Left lung (tissue), 10 donors: ENCODE results near the gene ATP4B. TPM values are rescaled to one million over a fixed set of nuclear protein-coding genes. Genes with fewer than 3 reads are reported as not detected.

Experiments
- ATAC-seq: fragments of 200-7000 bp; cut with Tn5 transposase; one replicate; pipeline ENCODE4 v1.9.1; 2020; ENCODE audit warnings: moderate library complexity
- DNase-seq, 4 donors: peaks; one replicate each; pipeline ENCODE4 v3.0.0-alpha.2; 2013 to 2020
- H3K27ac ChIP-seq, 2 donors: fragments of 200-600 bp; sonication (generic) in 1 of 2; one replicate each; pipeline versions ENCODE4 v1.5.0 to v1.8.0; 2020 to 2021
- H3K27me3 ChIP-seq, 2 donors: fragments of 200-600 bp; sonication (generic) in 1 of 2; one replicate each; pipeline versions ENCODE4 v1.5.0 to v1.8.0; 2020 to 2021
- H3K36me3 ChIP-seq, 2 donors: fragments of 200-600 bp; sonication (generic) in 1 of 2; one replicate each; pipeline versions ENCODE4 v1.5.0 to v1.8.0; 2020 to 2021
- H3K4me1 ChIP-seq, 2 donors: fragments of 200-600 bp; one replicate each; pipeline ENCODE4 v1.8.0; 2021
- H3K4me3 ChIP-seq, 2 donors: fragments of 200-600 bp; sonication (generic) in 1 of 2; one replicate each; pipeline versions ENCODE4 v1.5.0 to v1.8.0; 2020 to 2021; ENCODE audit warnings: mild to moderate bottlenecking in 1 of 2
- H3K9me3 ChIP-seq, 2 donors: fragments of 200-600 bp; sonication (generic) in 1 of 2; one replicate each; pipeline versions ENCODE4 v1.5.0 to v1.8.0; 2020 to 2021
- intact Hi-C, 2 donors: fragments of 100-400 bp; cut with DNase I; formaldehyde crosslinking; loops; one replicate each; pipeline versions ENCODE4 v1.11.2 to v1.14.2; 2022
- polyA plus RNA-seq, 6 donors: library from polyadenylated mRNA; unstranded; fragments of 120-200 nt; gene quantifications; one replicate each; pipeline ENCODE4 v1.2.1, GENCODE V29; 2013; ENCODE audit not compliant: insufficient read length in 6 of 6
- total RNA-seq, 2 donors: library from RNA; stranded (reverse); fragmentation: NEBNext Ultra II Directional; extraction: Animal tissue kit (Norgen Biotek cat#: 25700); gene quantifications; one replicate each; pipeline ENCODE4 v1.2.1, GENCODE V29; 2021
- TF ChIP-seq, protein P1 (sequence below), 2 donors: fragments of 200-600 bp; sonication (generic) in 1 of 2; IDR thresholded peaks; one replicate each; pipeline versions ENCODE4 v1.5.0 to v1.8.0; 2021; ENCODE audit warnings: antibody characterized with exemption in 2 of 2
- donor health status: DM: no; HTN: yes; CAD: no.
- donor health status: DM: no; HTN: no; CAD: no.

Gene ATP4B
- total and polyA plus RNA-seq, 8 donors, result 0.28 to 0.58 (median 0.41) TPM; not detected in 5

DNA sequence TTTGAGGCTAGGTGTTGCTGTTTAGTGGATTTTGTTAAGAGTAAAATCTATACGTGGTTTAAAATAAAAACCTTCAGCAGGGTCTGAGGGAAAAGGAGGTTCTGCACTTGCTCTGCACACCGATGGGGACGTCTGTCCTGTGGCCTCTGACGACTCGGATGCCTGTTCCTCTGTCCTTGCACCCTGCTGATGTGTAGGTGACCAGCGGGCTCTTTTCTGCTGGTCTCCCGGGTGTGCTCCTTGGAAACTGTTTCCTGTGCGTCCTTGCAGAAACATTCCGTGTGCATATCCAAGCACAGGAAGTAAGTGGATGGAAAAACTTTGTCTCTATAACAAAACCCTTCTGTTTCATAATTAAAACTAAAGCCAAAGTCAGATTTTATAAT lies 3.8 kb downstream of the ATP4B start:
- Histone ChIP-seq H3K27ac (no peak overlapping the region), H3K36me3 (no peaks in the 10 kb centered on the region), H3K4me3 (no peak overlapping the region), H3K9me3 (no peaks in the 10 kb centered on the region), H3K27me3 (no peaks in the 10 kb centered on the region), H3K4me1 (no peaks in the 10 kb centered on the region)
- intact Hi-C loops, result no loop called here
- TF ChIP-seq, protein P1, sequence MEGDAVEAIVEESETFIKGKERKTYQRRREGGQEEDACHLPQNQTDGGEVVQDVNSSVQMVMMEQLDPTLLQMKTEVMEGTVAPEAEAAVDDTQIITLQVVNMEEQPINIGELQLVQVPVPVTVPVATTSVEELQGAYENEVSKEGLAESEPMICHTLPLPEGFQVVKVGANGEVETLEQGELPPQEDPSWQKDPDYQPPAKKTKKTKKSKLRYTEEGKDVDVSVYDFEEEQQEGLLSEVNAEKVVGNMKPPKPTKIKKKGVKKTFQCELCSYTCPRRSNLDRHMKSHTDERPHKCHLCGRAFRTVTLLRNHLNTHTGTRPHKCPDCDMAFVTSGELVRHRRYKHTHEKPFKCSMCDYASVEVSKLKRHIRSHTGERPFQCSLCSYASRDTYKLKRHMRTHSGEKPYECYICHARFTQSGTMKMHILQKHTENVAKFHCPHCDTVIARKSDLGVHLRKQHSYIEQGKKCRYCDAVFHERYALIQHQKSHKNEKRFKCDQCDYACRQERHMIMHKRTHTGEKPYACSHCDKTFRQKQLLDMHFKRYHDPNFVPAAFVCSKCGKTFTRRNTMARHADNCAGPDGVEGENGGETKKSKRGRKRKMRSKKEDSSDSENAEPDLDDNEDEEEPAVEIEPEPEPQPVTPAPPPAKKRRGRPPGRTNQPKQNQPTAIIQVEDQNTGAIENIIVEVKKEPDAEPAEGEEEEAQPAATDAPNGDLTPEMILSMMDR (IDR thresholded peaks at IDR 0.05), result no peak
- peak in 1 of 4 donors; percentile 9 for DNase-seq
- no peak for ATAC-seq

- TF ChIP-seq, protein P1 (IDR thresholded peaks at IDR 0.05), result no peak
- ATAC-seq, result no peak
- H3K36me3 ChIP-seq, result no peaks in the 10 kb centered on the region
- H3K27me3 ChIP-seq, result no peaks in the 10 kb centered on the region
- peak in 2 of 4 donors; percentile 17 to 59 for DNase-seq
- no peaks in the 10 kb centered on the region for H3K9me3 ChIP-seq
- intact Hi-C loops, result no loop called here
- H3K4me1 ChIP-seq, result no peaks in the 10 kb centered on the region
- H3K27ac ChIP-seq, result no peak overlapping the region
- H3K4me3 ChIP-seq, result no peak overlapping the region
Measured at GRCh38 chr13:113653264-113654174, 4.5 kb downstream of the ATP4B start.

DNA sequence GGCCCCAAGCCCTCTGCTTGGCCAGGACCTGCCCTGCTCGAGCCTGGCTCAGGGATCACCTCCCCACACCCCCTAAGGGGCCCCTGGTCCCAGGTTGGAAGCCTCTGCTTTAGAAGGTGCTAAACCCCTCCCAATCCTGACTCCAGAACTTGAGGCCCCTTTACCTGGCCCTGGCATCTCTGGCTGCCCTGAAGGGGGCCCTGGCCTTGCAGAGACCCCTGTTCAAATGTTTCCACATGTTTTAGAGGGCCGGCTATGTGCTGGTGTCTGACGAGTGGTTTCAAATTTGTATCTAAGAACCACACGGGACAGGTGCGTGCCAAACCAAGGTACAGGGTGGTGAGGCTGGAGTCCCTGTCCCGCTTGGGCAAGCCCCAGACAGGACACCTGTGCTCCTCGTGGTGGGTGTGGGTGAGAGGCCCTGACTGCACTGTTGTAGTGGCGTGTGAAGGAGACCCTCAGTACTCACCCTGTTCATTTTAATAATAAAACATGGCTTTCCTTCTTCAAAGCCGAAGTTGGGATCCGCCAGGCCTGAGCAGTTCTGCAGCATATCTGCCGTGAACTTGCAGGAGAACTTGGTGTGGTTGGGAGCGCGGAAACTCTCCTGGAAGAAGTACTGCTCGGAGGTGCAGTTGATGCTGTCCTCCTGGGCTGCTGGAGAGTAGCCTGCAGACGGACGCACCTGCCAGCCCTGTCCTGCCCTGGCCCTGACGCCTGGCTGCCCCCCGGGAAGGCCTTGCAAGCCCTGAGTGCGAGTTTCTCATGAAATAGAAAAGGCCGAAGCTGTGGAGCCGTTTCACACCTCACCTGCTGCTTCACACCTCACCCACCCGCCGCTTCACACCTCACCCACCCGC lies 5.4 kb downstream of the ATP4B start:
- peak in 2 of 4 donors; percentile 15 to 57 for DNase-seq
- intact Hi-C loops, result no loop called here
- peaks cover 0 to 2% of the 10 kb centered on the region in 2 donors for H3K4me1 ChIP-seq
- no peaks in the 10 kb centered on the region for H3K36me3 ChIP-seq
- H3K4me3 ChIP-seq, result no peak overlapping the region
- H3K27ac ChIP-seq, result no peak overlapping the region
- H3K9me3 ChIP-seq, result no peaks in the 10 kb centered on the region
- H3K27me3 ChIP-seq, result no peaks in the 10 kb centered on the region
- TF ChIP-seq, protein P1 (IDR thresholded peaks at IDR 0.05), result no peak
- no peak for ATAC-seq

- Histone ChIP-seq H3K9me3 (no peaks in the 10 kb centered on the region), H3K4me3 (no peak overlapping the region), H3K4me1 (peaks cover 5 to 11% of the 10 kb centered on the region in 2 donors), H3K36me3 (no peaks in the 10 kb centered on the region), H3K27me3 (no peaks in the 10 kb centered on the region), H3K27ac (no peak overlapping the region)
- DNase-seq (peak in 2 of 4 donors; percentile 21 to 74), ATAC-seq (no peak)
- intact Hi-C loops, result no loop called here
- TF ChIP-seq, protein P1 (IDR thresholded peaks at IDR 0.05), result no peak
Measured at GRCh38 chr13:113651511-113652403, 6.2 kb downstream of the ATP4B start.
